Liver (tissue), 9 donors: ENCODE measurements around the gene PRELID3B. TPM values are rescaled to one million over a fixed set of nuclear protein-coding genes. Genes with fewer than 3 reads are reported as not detected.

Source experiments
- DNase-seq: peaks from one replicate; pipeline ENCODE4 v3.0.0-alpha.2; 2017; ENCODE audit warnings: low spot score
- H3K27ac ChIP-seq, 2 donors: one replicate each; pipeline ENCODE4 v1.7.0; 2013; ENCODE audit warnings: inconsistent platforms in 2 of 2, low read length in 2 of 2, control low read depth in 1 of 2, low read depth in 1 of 2, mild to moderate bottlenecking in 1 of 2
- H3K27me3 ChIP-seq, 4 donors: one replicate each; pipeline versions ENCODE4 v1.6.1 to v1.7.0; 2013; ENCODE audit warnings: low read length in 3 of 4, inconsistent platforms in 1 of 4, mild to moderate bottlenecking in 1 of 4, moderate library complexity in 1 of 4; ENCODE audit not compliant: control insufficient read depth in 4 of 4, insufficient read depth in 4 of 4
- H3K36me3 ChIP-seq, 4 donors: one replicate each; pipeline versions ENCODE4 v1.6.1 to v1.7.0; 2013; ENCODE audit warnings: low read length in 3 of 4, mild to moderate bottlenecking in 3 of 4, low read depth in 1 of 4, moderate library complexity in 1 of 4; ENCODE audit not compliant: control insufficient read depth in 4 of 4, insufficient read depth in 3 of 4
- H3K4me1 ChIP-seq, 4 donors: one replicate each; pipeline versions ENCODE4 v1.6.1 to v1.7.0; 2013; ENCODE audit warnings: low read length in 3 of 4, mild to moderate bottlenecking in 3 of 4, moderate library complexity in 1 of 4; ENCODE audit not compliant: control insufficient read depth in 4 of 4, insufficient read depth in 4 of 4
- H3K4me3 ChIP-seq, 3 donors: one replicate each; pipeline versions ENCODE4 v1.6.1 to v1.7.0; 2013; ENCODE audit warnings: low read length in 3 of 3, control low read depth in 1 of 3, low read depth in 1 of 3, mild to moderate bottlenecking in 1 of 3
- H3K9ac ChIP-seq, 2 donors: one replicate each; pipeline ENCODE4 v1.7.0; 2013; ENCODE audit warnings: low read length in 2 of 2, mild to moderate bottlenecking in 2 of 2, moderate library complexity in 2 of 2, control low read depth in 1 of 2, low read depth in 1 of 2
- H3K9me3 ChIP-seq, 4 donors: one replicate each; pipeline versions ENCODE4 v1.6.1 to v1.7.0; 2013; ENCODE audit warnings: low read length in 3 of 4; ENCODE audit not compliant: control insufficient read depth in 4 of 4
- ATF3 ChIP-seq: IDR thresholded peaks from 2 replicates; pipeline ENCODE4 v1.6.1; 2016; ENCODE audit warnings: antibody characterized with exemption
- CTCF ChIP-seq: fragments of 150-350 bp; IDR thresholded peaks from 2 replicates; pipeline ENCODE4 v1.5.1; 2017; ENCODE audit warnings: improper control_type of control experiment, low read depth, low read length; ENCODE audit not compliant: missing input control
- EGR1 ChIP-seq, 2 donors: IDR thresholded peaks; 2 replicates each; pipeline ENCODE4 v1.6.1; 2016 to 2018; ENCODE audit warnings: antibody characterized with exemption in 2 of 2, low read depth in 2 of 2
- FOXA1 ChIP-seq: IDR thresholded peaks from 2 replicates; pipeline ENCODE4 v1.6.1; 2016; ENCODE audit warnings: antibody characterized with exemption
- FOXA2 ChIP-seq: IDR thresholded peaks from 2 replicates; pipeline ENCODE4 v1.6.1; 2016; ENCODE audit warnings: antibody characterized with exemption
- GABPA ChIP-seq, 2 donors: IDR thresholded peaks in 1 of 2; conservative IDR thresholded peaks in 1 of 2; 2 replicates each; pipeline ENCODE4 v1.6.1; 2016; ENCODE audit warnings: antibody characterized with exemption in 2 of 2, mild to moderate bottlenecking in 1 of 2, moderate library complexity in 1 of 2
- HNF4A ChIP-seq, 2 donors: conservative IDR thresholded peaks; 2 replicates each; pipeline ENCODE4 v1.6.1; 2016; ENCODE audit warnings: antibody characterized with exemption in 2 of 2, mild to moderate bottlenecking in 2 of 2
- HNF4G ChIP-seq: IDR thresholded peaks from 2 replicates; pipeline ENCODE4 v1.6.1; 2016; ENCODE audit warnings: antibody characterized with exemption
- JUND ChIP-seq, 2 donors: IDR thresholded peaks; 2 replicates each; pipeline ENCODE4 v1.6.1; 2016; ENCODE audit warnings: antibody characterized with exemption in 2 of 2
- MAX ChIP-seq: IDR thresholded peaks from 2 replicates; pipeline ENCODE4 v1.6.1; 2016; ENCODE audit warnings: antibody characterized with exemption
- NR2F2 ChIP-seq: IDR thresholded peaks from 2 replicates; pipeline ENCODE4 v1.6.1; 2016; ENCODE audit warnings: antibody characterized with exemption
- RAD21 ChIP-seq, 2 donors: IDR thresholded peaks; 2 replicates each; pipeline ENCODE4 v1.6.1; 2016; ENCODE audit warnings: antibody characterized with exemption in 2 of 2, mild to moderate bottlenecking in 2 of 2
- REST ChIP-seq: IDR thresholded peaks from 2 replicates; pipeline ENCODE4 v1.6.1; 2016; ENCODE audit warnings: antibody characterized with exemption, mild to moderate bottlenecking
- RXRA ChIP-seq, 2 donors: IDR thresholded peaks; 2 replicates each; pipeline ENCODE4 v1.6.1; 2017 to 2018; ENCODE audit warnings: antibody characterized with exemption in 2 of 2, mild to moderate bottlenecking in 1 of 2
- SP1 ChIP-seq: IDR thresholded peaks from 2 replicates; pipeline ENCODE4 v1.6.1; 2018; ENCODE audit warnings: antibody characterized with exemption, mild to moderate bottlenecking
- TAF1 ChIP-seq: conservative IDR thresholded peaks from 2 replicates; pipeline ENCODE4 v1.6.1; 2016; ENCODE audit warnings: antibody characterized with exemption, mild to moderate bottlenecking
- YY1 ChIP-seq: IDR thresholded peaks from 2 replicates; pipeline ENCODE4 v1.6.1; 2016; ENCODE audit warnings: antibody characterized with exemption, mild to moderate bottlenecking
- ZBTB33 ChIP-seq: IDR thresholded peaks from 2 replicates; pipeline ENCODE4 v1.6.1; 2016; ENCODE audit warnings: antibody characterized with exemption
- WGBS: extraction: QIAGEN DNeasy Blood & Tissue Kit; methylation state at CpG from one replicate; pipeline ENCODE4 v1.1.7; 2013; 5-methylcytosine and 5-hydroxymethylcytosine counted together
- polyA plus RNA-seq, 2 donors: library from polyadenylated mRNA; stranded (reverse) in 1 of 2; unstranded in 1 of 2; fragments of 200-250 nt in 1 of 2; fragments of >200 nt in 1 of 2; fragmentation: Nextera tagmentation in 1 of 2; extraction: Ambion mirVana in 1 of 2; gene quantifications; one replicate each; pipeline versions ENCODE4 v1.2.1 to v1.2.3, GENCODE V29; 2013 to 2015
- total RNA-seq, 2 donors: library from RNA; depleted of rRNA; stranded (reverse); fragments of >200 nt; gene quantifications; one replicate each; pipeline ENCODE4 v1.2.3, GENCODE V29; 2014
- donor health status: healthy.
- donor health status: healthy.
- donor health status: healthy.
- donor health status: healthy.
- donor health status: healthy.

Gene PRELID3B
- total and polyA plus RNA-seq, 4 donors: 18.2 to 38.1 (median 25.3) TPM

GRCh38 chr20:59073582-59073981, 31.0 kb upstream of the PRELID3B start:
- TF ChIP-seq MAX (no peak), SP1 (no peak), JUND (IDR thresholded peaks at IDR 0.05) (no peak), NR2F2 (no peak), ZBTB33 (no peak)
- no peak overlapping the region for H3K9ac ChIP-seq
- H3K4me1 ChIP-seq: no peaks in the 10 kb centered on the region
- H3K27me3 ChIP-seq: peaks cover 0 to 7% (median 3%) of the 10 kb centered on the region in 4 donors
- no peak overlapping the region for H3K4me3 ChIP-seq
- no peaks in the 10 kb centered on the region for H3K9me3 ChIP-seq
- H3K36me3 ChIP-seq: no peaks in the 10 kb centered on the region
- WGBS: 80% methylated on average over 1 of the region's 1 CpG
- DNase-seq: no peak
- no peak overlapping the region for H3K27ac ChIP-seq

GRCh38 chr20:59071216-59071615, 28.6 kb upstream of the PRELID3B start:
- no peak for DNase-seq
- 87% methylated on average over 1 of the region's 1 CpG for WGBS
- H3K36me3 ChIP-seq: no peaks in the 10 kb centered on the region
- H3K4me3 ChIP-seq: no peak overlapping the region
- H3K27me3 ChIP-seq: peaks cover 0 to 5% (median 1%) of the 10 kb centered on the region in 4 donors
- H3K9me3 ChIP-seq: no peaks in the 10 kb centered on the region
- no peak overlapping the region for H3K9ac ChIP-seq
- H3K27ac ChIP-seq: no peak overlapping the region
- no peaks in the 10 kb centered on the region for H3K4me1 ChIP-seq
- no peak for TF ChIP-seq REST
- no peak for TF ChIP-seq FOXA2
- TF ChIP-seq ATF3: no peak
- TF ChIP-seq YY1: no peak
- TF ChIP-seq FOXA1: no peak
- TF ChIP-seq RAD21 (IDR thresholded peaks at IDR 0.05): no peak
- no peak for TF ChIP-seq HNF4A (conservative IDR thresholded peaks at IDR 0.05)
- no peak for TF ChIP-seq MAX
- TF ChIP-seq SP1: no peak
- TF ChIP-seq GABPA (IDR thresholded peaks at IDR 0.05 in 1 of 2, conservative IDR thresholded peaks at IDR 0.05 in 1 of 2): no peak
- TF ChIP-seq ZBTB33: no peak
- TF ChIP-seq HNF4G: no peak
- no peak for TF ChIP-seq CTCF
- TF ChIP-seq RXRA (IDR thresholded peaks at IDR 0.05): no peak
- no peak for TF ChIP-seq EGR1 (IDR thresholded peaks at IDR 0.05; ENCODE audit: low read depth in 2 of 2)
- no peak for TF ChIP-seq JUND (IDR thresholded peaks at IDR 0.05)
- TF ChIP-seq TAF1: no peak
- TF ChIP-seq NR2F2: no peak
